Measurements from ENCODE around the gene SNX32. TPM values are rescaled to one million over a fixed set of nuclear protein-coding genes. Genes with fewer than 3 reads are reported as not detected.

Gene SNX32
- total RNA-seq, 4 donors from 2014 or later, result 0.33 to 0.78 (median 0.41) TPM

GRCh38 chr11:65865550-65866172, 31.9 kb downstream of the SNX32 start:
- H3K27me3 ChIP-seq, result no peaks in the 10 kb centered on the region
- H3K4me3 ChIP-seq, result no peak overlapping the region
- peaks cover 23 to 81% (median 54%) of the 10 kb centered on the region in 4 donors for H3K4me1 ChIP-seq
- DNase-seq (ENCODE audit: extremely low spot score), result no peak
- 60% methylated on average over 4 of the region's 9 CpGs for WGBS
- H3K36me3 ChIP-seq, result peaks cover 35 to 92% (median 85%) of the 10 kb centered on the region in 4 donors
- intact Hi-C loops (cut with DNase I), result no loop called here
- no peaks in the 10 kb centered on the region for H3K9me3 ChIP-seq
- peak overlapping the region in 1 of 4 donors; percentile 36 for H3K27ac ChIP-seq (replicated peaks in 1 of 4)
- TF ChIP-seq POLR2A (IDR thresholded peaks at IDR 0.05; ENCODE audit: low read depth) (no peak), EP300 (IDR thresholded peaks at IDR 0.05) (no peak), POLR2AphosphoS5 (IDR thresholded peaks at IDR 0.05) (no peak), CTCF (IDR thresholded peaks at IDR 0.05) (no peak)

- Histone ChIP-seq H3K4me3 (no peak overlapping the region), H3K27me3 (no peaks in the 10 kb centered on the region), H3K4me1 (peaks cover 25 to 82% (median 56%) of the 10 kb centered on the region in 4 donors), H3K27ac (replicated peaks in 1 of 4) (peak overlapping the region in 1 of 4 donors; percentile 47), H3K36me3 (peaks cover 35 to 95% (median 85%) of the 10 kb centered on the region in 4 donors), H3K9me3 (no peaks in the 10 kb centered on the region)
- no peak for TF ChIP-seq POLR2A (IDR thresholded peaks at IDR 0.05; ENCODE audit: low read depth)
- intact Hi-C loops (cut with DNase I), result no loop called here
- no peak for DNase-seq (ENCODE audit: extremely low spot score)
- 72% methylated on average over 21 of the region's 21 CpGs for WGBS
Observed at GRCh38 chr11:65866509-65867283, 32.9 kb downstream of the SNX32 start.

GRCh38 chr11:65867284-65868071, 33.7 kb downstream of the SNX32 start:
- no peak for DNase-seq (ENCODE audit: extremely low spot score)
- H3K36me3 ChIP-seq, result peaks cover 31 to 87% (median 77%) of the 10 kb centered on the region in 4 donors

GRCh38 chr11:65868076-65868667, 34.4 kb downstream of the SNX32 start:
- intact Hi-C loops (cut with DNase I), result no loop called here
- Histone ChIP-seq H3K4me3 (no peak overlapping the region), H3K27me3 (no peaks in the 10 kb centered on the region), H3K9me3 (no peaks in the 10 kb centered on the region), H3K27ac (replicated peaks in 1 of 4) (peak overlapping the region in 3 of 4 donors; percentile 22 to 47 (median 27)), H3K36me3 (peaks cover 31 to 80% (median 70%) of the 10 kb centered on the region in 4 donors), H3K4me1 (peaks cover 23 to 82% (median 53%) of the 10 kb centered on the region in 4 donors)
- no peak for DNase-seq (ENCODE audit: extremely low spot score)
- 84% methylated on average over 19 of the region's 19 CpGs for WGBS
- TF ChIP-seq POLR2AphosphoS5 (IDR thresholded peaks at IDR 0.05), result no peak
- TF ChIP-seq EP300 (IDR thresholded peaks at IDR 0.05), result no peak
- TF ChIP-seq POLR2A (IDR thresholded peaks at IDR 0.05; ENCODE audit: low read depth), result no peak
- TF ChIP-seq CTCF (IDR thresholded peaks at IDR 0.05), result no peak

More at GRCh38 chr11:65867284-65868071, 33.7 kb downstream of the SNX32 start:
- intact Hi-C loops (cut with DNase I), result no loop called here
- Histone ChIP-seq H3K27ac (replicated peaks in 1 of 4) (peak overlapping the region in 3 of 4 donors; percentile 22 to 47 (median 27)), H3K4me3 (no peak overlapping the region), H3K4me1 (peaks cover 23 to 82% (median 55%) of the 10 kb centered on the region in 4 donors), H3K9me3 (no peaks in the 10 kb centered on the region), H3K27me3 (no peaks in the 10 kb centered on the region)
- TF ChIP-seq POLR2A (IDR thresholded peaks at IDR 0.05; ENCODE audit: low read depth) (no peak), POLR2AphosphoS5 (IDR thresholded peaks at IDR 0.05) (peak in 1 of 2 donors; percentile 2)
- 59% methylated on average over 24 of the region's 29 CpGs for WGBS

GRCh38 chr11:65868907-65869306, 35.1 kb downstream of the SNX32 start:
- no peak for DNase-seq (ENCODE audit: extremely low spot score)
- no peaks in the 10 kb centered on the region for H3K27me3 ChIP-seq
- intact Hi-C loops (cut with DNase I), result no loop called here
- H3K27ac ChIP-seq (replicated peaks in 1 of 4), result peak overlapping the region in 1 of 4 donors; percentile 47
- H3K4me1 ChIP-seq, result peaks cover 23 to 80% (median 52%) of the 10 kb centered on the region in 4 donors
- peaks cover 25 to 73% (median 63%) of the 10 kb centered on the region in 4 donors for H3K36me3 ChIP-seq
- TF ChIP-seq CTCF (IDR thresholded peaks at IDR 0.05) (no peak), POLR2AphosphoS5 (IDR thresholded peaks at IDR 0.05) (no peak), EP300 (IDR thresholded peaks at IDR 0.05) (no peak), POLR2A (IDR thresholded peaks at IDR 0.05; ENCODE audit: low read depth) (no peak)
- WGBS, result 94% methylated on average over 2 of the region's 3 CpGs
- H3K9me3 ChIP-seq, result no peaks in the 10 kb centered on the region
- no peak overlapping the region for H3K4me3 ChIP-seq
